Erythroblast (primary cell): Measurements from ENCODE around the gene UCP2.
"Not testable (repeated sequence)": the region's sequence is repeated elsewhere in the genome, so short reads cannot be mapped to it uniquely, and the experiment has no call there.

Experiments used
- DNase-seq, 2 experiments: peaks; one replicate each; lab custom pipeline; 2025; lab: John Stamatoyannopoulos, UW
- GATA1 ChIP-seq: IDR thresholded peaks from 2 replicates; pipeline ENCODE4 v1.6.1; 2011; ENCODE audit warnings: low read depth, mild to moderate bottlenecking, control low read depth, low read length, moderate library complexity
- POLR2A ChIP-seq: IDR thresholded peaks from 2 replicates; pipeline ENCODE4 v1.6.1; 2011; ENCODE audit warnings: mild to moderate bottlenecking, low read length

Gene UCP2

GRCh38 chr11:73944901-73945300 is 37.7 kb downstream of the UCP2 start:
- DNase-seq, result no peak
- no peak for TF ChIP-seq GATA1
- TF ChIP-seq POLR2A, result no peak

DNA sequence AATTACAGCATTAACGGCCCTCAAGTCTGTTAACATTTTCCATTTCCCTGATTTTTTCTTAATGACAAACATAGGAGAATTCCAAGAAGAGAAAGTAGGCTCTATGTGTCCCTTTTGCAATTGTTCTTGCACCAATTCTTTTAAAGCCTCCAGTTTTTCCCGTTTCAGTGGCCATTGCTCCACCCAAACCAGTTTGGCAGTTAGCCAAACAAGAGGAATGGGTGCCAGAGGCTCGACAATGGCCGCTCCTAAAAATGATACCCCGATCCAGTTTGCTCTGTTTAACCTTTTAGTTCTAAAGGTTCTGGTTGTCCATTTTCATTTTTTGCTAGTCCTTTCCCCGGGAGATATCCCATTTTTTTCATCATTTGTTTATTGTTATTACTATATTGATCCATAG is 38.6 kb downstream of the UCP2 start:
- DNase-seq, result no peak
- no peak for TF ChIP-seq GATA1
- TF ChIP-seq POLR2A, result no peak

DNA sequence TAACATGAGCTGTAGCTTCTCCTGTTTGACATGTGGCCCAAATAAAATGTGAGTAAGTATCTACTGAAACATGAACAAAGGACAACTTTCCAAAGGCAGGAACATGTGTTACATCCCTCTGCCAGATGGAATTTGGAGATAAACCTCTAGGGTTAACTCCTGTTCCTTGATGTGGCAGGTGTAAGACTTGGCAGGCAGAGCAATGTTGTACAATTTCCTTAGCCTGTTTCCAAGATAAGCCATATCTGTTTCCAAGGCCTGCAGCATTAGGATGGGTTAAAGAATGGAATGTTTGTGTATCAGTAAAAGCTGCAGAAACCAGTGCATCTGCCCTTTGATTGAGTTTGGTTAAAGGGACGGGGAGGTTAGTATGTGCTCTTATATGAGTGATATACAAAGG is 40.6 kb downstream of the UCP2 start:
- DNase-seq, result no peak
- TF ChIP-seq POLR2A (no peak), GATA1 (no peak)

DNA sequence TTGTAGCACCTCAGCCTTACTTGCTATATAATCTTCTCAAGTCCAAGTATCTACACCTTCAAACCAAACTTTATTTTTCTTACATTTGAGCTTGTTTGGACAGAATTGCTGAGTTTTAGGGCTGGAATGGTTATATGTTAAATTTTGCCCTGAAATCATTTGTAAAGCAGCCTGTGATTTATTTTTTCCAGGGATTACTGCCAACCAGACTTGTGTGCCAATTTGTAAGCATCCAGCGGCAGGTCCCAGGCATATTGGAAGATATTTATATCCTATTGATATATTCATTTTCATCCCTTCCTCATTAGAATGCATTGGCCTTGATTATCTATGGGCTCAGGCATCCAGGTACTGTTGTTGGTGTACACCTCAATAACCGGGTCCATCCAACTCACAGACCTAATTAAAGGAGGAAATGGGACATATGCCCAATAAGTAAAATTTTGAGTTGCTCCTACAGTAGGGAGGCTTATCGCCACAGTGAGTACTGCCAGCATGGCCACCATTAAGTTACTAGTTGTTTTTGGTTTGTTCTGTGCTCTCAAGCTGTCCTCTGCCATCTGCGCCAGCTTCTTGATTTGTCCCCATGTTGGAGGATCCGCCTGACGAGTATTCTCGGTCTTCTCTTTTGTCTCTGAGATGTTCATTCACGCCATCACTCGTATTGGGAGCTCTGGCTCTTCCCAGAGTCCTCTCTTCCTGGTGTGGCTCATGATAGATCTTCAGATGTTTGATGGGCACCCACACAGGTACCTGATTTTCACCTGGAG is 41.7 kb downstream of the UCP2 start:
- DNase-seq, result no peak
- TF ChIP-seq GATA1, result no peak
- TF ChIP-seq POLR2A, result no peak

- no peak for TF ChIP-seq POLR2A
- no peak for TF ChIP-seq GATA1
- no peak for DNase-seq
Observed at GRCh38 chr11:73939096-73939495, 43.5 kb downstream of the UCP2 start.

DNA sequence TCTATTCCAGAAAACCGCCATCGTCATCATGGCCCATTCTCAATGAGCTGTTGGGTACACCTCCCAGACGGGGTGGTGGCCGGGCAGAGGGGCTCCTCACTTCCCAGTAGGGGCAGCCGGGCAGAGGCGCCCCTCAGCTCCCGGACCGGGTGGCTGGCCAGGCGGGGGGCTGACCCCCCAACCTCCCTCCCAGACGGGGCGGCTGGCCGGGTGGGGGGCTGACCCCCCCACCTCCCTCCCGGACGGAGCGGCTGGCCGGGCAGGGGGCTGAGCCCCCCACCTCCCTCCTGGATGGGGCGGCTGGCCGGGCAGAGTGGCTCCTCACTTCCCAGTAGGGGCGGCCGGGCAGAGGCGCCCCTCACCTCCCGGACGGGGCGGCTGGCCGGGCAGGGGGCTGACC is 46.6 kb downstream of the UCP2 start:
- not testable (repeated sequence) for DNase-seq

DNA sequence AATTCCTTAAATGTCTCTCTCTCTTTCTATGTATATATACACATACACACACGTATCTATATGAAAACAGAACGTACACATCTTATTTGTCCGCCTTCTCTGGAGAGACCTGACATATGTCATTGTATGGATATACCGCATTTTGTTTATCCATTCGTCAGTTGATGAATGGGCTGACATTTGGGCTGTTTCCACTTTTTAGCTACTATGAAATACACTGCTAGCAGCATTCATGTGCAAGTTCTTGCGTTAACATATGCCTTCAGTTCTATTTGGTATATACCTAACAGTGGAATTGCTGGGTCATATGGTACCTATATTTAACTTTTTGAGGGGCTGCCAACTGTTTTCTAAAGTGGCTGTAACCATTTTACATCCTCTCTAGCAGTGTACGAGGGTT is 49.9 kb downstream of the UCP2 start:
- no peak for DNase-seq
- TF ChIP-seq GATA1 (no peak), POLR2A (no peak)

DNA sequence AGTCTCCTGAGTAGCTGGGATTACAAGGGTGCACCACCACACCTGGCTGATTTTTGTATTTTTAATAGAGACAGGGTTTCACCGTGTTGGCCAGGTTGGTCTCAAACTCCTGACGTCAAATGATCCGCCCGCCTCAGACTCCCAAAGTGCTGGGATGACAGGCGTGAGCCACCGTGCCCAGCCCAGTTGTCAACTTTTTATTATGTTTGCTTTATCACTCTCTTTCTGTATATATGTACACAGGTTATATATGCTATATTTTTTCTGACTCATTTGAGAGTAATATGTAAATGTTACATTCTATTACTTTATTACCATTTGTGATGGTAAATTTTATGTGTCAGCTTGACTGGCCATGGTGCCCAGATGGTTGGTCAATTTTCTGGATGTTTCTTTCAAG is 50.7 kb downstream of the UCP2 start:
- no peak for DNase-seq
- no peak for TF ChIP-seq GATA1
- no peak for TF ChIP-seq POLR2A

DNA sequence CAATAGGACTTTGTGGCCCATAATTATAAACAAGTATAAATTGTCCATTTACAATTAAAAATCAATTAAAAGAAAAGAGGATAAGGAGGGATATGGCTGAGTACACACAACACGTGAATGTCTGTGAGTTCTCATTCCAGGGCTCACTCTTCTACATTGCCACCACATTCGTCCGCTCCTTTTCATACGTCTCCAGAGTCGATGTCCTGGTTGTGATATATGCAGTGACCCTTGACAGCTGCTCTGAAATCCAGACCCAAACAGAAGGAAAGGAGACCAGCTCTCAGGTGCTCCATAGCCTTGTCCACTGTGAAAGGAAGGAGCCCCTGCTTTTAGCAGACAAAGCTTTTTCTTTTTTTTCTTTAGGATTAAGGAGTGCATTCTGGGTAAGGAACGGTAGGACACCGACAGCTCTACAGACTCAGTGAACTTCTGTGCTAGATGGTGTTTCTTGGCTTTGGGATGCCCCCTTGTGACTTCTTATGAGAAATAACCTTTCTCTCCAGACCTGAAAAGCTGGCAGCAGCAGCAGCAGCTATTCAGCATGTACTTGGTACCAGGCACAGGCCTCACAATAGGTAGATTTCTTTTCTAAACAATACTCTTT is 51.5 kb downstream of the UCP2 start:
- no peak for TF ChIP-seq GATA1
- no peak for TF ChIP-seq POLR2A
- peak; percentile 73 to 75 for DNase-seq

DNA sequence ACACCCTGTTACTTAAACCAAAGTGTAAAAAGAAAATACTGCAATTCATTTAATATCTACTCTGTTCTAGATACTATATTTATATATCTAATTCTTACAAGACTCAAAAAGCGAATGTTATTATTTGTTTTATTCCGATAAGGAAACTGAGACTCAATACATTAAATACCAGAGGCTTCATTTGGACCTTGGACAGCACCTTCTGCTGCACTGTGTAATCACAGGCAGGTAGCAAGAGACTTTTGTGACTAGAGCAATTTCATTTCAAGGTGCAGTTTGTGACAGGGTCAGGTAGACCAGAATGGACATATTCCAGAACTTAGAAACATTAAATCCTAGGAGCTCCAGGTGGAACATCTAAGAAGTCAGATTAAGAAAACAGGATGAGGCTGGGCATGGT is 53.3 kb downstream of the UCP2 start:
- TF ChIP-seq POLR2A (no peak), GATA1 (no peak)
- no peak for DNase-seq
